Measurements from ENCODE around the gene AXL. TPM values are rescaled to one million over a fixed set of nuclear protein-coding genes. Genes with fewer than 3 reads are reported as not detected.

Gene AXL
- total and polyA plus RNA-seq, 9 of the 15 experiments (the other 6 are each of a cell fraction or from before 2014, with no cell fraction given), result 0.80 to 6.6 (median 1.6) TPM

DNA sequence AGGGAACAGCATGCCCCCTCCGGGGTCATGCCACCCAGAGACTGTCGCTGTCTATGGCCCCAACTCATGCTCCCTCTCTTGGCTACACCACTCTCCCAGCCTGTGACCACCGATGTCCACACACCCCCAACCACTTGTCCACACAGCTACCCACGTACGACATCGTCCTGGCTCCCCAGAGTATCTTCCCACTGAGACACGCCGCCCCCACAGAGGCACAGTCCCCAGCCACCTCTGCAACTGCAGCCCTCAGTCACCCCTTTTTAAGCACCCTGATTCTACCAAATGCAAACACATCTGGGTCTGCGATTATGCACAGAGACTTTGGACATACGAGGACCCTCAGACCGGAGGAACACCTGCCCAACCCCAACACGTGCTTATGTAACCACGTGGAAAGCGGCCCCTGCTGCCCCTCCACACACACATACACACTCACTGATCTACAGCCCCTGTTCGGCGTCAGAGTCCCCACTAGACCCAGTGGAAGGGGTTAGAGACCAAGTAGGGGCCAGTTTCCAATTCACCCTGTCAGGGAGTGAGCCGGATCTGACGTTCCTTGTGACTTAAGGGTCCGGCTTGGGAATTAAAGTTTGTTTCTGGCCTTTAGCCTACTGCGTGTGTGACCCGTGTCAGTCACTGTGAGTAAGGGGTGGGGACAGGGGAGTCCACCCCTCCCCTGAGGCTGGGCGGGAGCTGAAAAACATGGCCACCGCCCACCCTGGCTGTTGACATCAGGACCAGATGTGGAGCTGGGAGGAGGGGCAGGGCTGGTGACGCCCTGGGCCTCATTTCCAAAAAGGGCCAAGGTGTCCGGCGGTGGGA, 11.9 kb upstream of the AXL start (continued):
- TF ChIP-seq, protein P1, sequence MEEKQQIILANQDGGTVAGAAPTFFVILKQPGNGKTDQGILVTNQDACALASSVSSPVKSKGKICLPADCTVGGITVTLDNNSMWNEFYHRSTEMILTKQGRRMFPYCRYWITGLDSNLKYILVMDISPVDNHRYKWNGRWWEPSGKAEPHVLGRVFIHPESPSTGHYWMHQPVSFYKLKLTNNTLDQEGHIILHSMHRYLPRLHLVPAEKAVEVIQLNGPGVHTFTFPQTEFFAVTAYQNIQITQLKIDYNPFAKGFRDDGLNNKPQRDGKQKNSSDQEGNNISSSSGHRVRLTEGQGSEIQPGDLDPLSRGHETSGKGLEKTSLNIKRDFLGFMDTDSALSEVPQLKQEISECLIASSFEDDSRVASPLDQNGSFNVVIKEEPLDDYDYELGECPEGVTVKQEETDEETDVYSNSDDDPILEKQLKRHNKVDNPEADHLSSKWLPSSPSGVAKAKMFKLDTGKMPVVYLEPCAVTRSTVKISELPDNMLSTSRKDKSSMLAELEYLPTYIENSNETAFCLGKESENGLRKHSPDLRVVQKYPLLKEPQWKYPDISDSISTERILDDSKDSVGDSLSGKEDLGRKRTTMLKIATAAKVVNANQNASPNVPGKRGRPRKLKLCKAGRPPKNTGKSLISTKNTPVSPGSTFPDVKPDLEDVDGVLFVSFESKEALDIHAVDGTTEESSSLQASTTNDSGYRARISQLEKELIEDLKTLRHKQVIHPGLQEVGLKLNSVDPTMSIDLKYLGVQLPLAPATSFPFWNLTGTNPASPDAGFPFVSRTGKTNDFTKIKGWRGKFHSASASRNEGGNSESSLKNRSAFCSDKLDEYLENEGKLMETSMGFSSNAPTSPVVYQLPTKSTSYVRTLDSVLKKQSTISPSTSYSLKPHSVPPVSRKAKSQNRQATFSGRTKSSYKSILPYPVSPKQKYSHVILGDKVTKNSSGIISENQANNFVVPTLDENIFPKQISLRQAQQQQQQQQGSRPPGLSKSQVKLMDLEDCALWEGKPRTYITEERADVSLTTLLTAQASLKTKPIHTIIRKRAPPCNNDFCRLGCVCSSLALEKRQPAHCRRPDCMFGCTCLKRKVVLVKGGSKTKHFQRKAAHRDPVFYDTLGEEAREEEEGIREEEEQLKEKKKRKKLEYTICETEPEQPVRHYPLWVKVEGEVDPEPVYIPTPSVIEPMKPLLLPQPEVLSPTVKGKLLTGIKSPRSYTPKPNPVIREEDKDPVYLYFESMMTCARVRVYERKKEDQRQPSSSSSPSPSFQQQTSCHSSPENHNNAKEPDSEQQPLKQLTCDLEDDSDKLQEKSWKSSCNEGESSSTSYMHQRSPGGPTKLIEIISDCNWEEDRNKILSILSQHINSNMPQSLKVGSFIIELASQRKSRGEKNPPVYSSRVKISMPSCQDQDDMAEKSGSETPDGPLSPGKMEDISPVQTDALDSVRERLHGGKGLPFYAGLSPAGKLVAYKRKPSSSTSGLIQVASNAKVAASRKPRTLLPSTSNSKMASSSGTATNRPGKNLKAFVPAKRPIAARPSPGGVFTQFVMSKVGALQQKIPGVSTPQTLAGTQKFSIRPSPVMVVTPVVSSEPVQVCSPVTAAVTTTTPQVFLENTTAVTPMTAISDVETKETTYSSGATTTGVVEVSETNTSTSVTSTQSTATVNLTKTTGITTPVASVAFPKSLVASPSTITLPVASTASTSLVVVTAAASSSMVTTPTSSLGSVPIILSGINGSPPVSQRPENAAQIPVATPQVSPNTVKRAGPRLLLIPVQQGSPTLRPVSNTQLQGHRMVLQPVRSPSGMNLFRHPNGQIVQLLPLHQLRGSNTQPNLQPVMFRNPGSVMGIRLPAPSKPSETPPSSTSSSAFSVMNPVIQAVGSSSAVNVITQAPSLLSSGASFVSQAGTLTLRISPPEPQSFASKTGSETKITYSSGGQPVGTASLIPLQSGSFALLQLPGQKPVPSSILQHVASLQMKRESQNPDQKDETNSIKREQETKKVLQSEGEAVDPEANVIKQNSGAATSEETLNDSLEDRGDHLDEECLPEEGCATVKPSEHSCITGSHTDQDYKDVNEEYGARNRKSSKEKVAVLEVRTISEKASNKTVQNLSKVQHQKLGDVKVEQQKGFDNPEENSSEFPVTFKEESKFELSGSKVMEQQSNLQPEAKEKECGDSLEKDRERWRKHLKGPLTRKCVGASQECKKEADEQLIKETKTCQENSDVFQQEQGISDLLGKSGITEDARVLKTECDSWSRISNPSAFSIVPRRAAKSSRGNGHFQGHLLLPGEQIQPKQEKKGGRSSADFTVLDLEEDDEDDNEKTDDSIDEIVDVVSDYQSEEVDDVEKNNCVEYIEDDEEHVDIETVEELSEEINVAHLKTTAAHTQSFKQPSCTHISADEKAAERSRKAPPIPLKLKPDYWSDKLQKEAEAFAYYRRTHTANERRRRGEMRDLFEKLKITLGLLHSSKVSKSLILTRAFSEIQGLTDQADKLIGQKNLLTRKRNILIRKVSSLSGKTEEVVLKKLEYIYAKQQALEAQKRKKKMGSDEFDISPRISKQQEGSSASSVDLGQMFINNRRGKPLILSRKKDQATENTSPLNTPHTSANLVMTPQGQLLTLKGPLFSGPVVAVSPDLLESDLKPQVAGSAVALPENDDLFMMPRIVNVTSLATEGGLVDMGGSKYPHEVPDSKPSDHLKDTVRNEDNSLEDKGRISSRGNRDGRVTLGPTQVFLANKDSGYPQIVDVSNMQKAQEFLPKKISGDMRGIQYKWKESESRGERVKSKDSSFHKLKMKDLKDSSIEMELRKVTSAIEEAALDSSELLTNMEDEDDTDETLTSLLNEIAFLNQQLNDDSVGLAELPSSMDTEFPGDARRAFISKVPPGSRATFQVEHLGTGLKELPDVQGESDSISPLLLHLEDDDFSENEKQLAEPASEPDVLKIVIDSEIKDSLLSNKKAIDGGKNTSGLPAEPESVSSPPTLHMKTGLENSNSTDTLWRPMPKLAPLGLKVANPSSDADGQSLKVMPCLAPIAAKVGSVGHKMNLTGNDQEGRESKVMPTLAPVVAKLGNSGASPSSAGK (IDR thresholded peaks at IDR 0.05), result peak; percentile 45
- TF ChIP-seq, protein P2, sequence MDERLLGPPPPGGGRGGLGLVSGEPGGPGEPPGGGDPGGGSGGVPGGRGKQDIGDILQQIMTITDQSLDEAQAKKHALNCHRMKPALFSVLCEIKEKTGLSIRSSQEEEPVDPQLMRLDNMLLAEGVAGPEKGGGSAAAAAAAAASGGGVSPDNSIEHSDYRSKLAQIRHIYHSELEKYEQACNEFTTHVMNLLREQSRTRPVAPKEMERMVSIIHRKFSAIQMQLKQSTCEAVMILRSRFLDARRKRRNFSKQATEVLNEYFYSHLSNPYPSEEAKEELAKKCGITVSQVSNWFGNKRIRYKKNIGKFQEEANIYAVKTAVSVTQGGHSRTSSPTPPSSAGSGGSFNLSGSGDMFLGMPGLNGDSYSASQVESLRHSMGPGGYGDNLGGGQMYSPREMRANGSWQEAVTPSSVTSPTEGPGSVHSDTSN (CRISPR knock-in tag; IDR thresholded peaks at IDR 0.05; ENCODE audit: low read depth), result no peak
- TF ChIP-seq, protein P2 (tag; conservative IDR thresholded peaks at IDR 0.05; ENCODE audit: low read depth), result peak; percentile 40
- TF ChIP-seq ZNF134 (CRISPR knock-in tag; conservative IDR thresholded peaks at IDR 0.05), result no peak
- no peak for TF ChIP-seq CBX3 (IDR thresholded peaks at IDR 0.05; ENCODE audit: borderline replicate concordance in 1 of 2, low read length in 2 of 2)
- no peak for TF ChIP-seq RBM39 (optimal IDR thresholded peaks at IDR 0.05; ENCODE audit: low read depth, low read length)
- no peak for TF ChIP-seq NFE2L1 (tag; IDR thresholded peaks at IDR 0.05; ENCODE audit: borderline replicate concordance, low read depth)
- TF ChIP-seq HDAC6 (IDR thresholded peaks at IDR 0.05; ENCODE audit: low read depth, low read length), result no peak
- TF ChIP-seq CBFB (CRISPR knock-in tag; IDR thresholded peaks at IDR 0.05), result 0 out of 2 replicates have a peak, but pooled peaks have one; percentile 21
- TF ChIP-seq, protein P3, sequence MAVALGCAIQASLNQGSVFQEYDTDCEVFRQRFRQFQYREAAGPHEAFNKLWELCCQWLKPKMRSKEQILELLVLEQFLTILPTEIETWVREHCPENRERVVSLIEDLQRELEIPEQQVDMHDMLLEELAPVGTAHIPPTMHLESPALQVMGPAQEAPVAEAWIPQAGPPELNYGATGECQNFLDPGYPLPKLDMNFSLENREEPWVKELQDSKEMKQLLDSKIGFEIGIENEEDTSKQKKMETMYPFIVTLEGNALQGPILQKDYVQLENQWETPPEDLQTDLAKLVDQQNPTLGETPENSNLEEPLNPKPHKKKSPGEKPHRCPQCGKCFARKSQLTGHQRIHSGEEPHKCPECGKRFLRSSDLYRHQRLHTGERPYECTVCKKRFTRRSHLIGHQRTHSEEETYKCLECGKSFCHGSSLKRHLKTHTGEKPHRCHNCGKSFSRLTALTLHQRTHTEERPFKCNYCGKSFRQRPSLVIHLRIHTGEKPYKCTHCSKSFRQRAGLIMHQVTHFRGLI (CRISPR knock-in tag; IDR thresholded peaks at IDR 0.05), result no peak
- no peak for TF ChIP-seq ZNF584 (CRISPR knock-in tag; IDR thresholded peaks at IDR 0.05; ENCODE audit: low read depth)
